HG02798 (cell line): ENCODE data around the gene ZNF148.

Source experiments
- ATAC-seq: cut with Tn5 transposase; IDR thresholded peaks from one replicate; pipeline ENCODE4 v1.9.1; 2021; ENCODE audit warnings: mild to moderate bottlenecking; ENCODE audit not compliant: unreplicated experiment, poor library complexity

ZNF148 gene

GRCh38 chr3:125194849-125195601 lies 180.1 kb downstream of the ZNF148 start:
- no peak for ATAC-seq

- ATAC-seq, result no peak
These were observed 180.9 kb downstream of the ZNF148 start for GRCh38 chr3:125194061-125194848.

- peak; percentile 71 for ATAC-seq
These were observed 182.7 kb downstream of the ZNF148 start for GRCh38 chr3:125192190-125193035.

GRCh38 chr3:125191730-125192129 lies 183.4 kb downstream of the ZNF148 start:
- ATAC-seq, result no peak

DNA sequence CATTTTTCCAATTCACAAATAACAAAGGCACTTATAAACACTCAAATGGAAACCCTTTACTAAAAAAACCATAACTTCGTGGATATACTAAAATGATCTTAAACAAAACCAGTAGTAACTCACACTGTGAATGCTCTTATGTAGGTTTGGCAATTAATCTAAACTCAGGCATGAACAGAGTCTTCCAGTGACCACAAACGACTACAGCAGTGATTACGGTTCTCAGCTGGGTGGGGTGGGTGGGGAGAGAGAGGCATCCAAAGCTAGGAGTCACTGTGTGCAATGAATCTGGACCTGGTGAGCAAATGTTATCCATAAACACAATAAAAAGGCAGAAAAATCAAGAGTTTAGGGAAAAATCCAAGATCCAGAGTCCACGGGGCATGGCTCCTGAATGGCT lies 183.9 kb downstream of the ZNF148 start:
- ATAC-seq, result no peak

DNA sequence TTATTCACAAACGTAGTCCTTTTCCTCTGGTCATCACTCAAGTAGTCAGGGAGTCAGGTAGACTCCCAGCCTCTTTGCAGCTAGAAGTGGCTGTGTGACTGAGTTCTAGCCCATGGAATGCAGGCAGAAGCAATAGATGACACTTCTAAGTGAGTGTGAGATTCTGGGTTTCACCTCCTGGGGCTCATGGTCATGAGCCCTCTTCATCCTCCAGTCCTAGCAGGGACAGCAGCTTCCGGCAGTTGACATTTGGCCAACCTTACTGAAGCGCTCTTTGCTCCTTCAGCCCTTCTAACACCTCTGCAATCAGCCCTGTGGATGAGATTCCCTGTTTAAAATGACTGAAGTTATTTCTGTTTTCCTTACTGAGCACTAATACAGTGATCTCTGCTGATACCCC lies 184.3 kb downstream of the ZNF148 start:
- no peak for ATAC-seq

DNA sequence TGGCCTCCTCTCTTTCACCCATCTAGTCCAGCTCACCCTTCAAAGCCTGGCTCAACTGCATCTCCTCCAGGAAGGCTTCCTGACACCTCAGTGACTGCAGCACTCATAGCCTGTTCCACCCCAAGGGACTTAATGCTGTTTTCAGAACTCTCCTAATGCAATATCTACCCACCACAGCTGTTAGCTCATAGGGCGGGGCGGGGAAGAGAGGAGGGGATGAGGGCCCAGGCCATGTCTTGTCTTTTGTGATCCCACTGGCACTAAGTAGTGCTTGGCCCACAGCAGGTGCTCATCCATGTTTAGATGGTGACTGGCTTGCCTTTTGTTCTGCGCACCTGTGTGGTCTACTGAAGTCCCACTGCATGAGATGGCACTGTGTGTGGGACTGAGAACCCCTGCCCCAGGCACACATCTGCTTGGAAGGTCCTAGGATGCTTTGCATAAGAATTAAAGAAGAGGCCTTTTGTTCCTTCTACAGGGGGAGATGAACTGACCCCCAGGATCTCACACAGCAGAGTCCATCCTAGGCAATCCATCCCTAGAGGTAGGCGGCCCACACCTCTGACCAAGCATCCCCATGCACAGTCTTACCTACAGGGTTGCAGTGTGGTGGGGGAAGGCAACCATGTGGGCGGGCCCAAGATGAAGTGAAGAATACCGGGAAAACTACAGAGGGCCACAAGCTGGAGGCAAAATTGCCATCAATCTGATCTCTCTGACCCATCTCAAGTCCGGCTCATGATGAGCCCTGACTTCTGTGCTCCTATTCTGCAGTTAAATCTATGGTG lies 185.6 kb downstream of the ZNF148 start:
- no peak for ATAC-seq

- ATAC-seq, result no peak
These were observed 186.2 kb downstream of the ZNF148 start for GRCh38 chr3:125188955-125189354.

DNA sequence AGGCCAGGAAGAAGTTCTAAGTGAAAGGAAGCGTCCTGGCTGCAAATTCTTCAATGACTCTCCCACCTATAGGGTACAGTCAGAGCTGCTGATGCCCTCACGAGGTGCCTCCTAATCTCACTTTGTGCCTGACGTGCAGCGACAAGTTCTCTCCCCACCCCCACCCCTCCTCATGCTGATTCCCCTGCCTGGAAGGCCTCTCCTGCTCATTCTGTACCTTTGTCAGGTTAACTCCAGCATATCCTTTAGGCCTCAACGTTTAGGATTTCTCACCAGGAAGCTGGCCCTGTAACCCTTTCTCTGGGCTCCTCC lies 187.6 kb downstream of the ZNF148 start:
- no peak for ATAC-seq

DNA sequence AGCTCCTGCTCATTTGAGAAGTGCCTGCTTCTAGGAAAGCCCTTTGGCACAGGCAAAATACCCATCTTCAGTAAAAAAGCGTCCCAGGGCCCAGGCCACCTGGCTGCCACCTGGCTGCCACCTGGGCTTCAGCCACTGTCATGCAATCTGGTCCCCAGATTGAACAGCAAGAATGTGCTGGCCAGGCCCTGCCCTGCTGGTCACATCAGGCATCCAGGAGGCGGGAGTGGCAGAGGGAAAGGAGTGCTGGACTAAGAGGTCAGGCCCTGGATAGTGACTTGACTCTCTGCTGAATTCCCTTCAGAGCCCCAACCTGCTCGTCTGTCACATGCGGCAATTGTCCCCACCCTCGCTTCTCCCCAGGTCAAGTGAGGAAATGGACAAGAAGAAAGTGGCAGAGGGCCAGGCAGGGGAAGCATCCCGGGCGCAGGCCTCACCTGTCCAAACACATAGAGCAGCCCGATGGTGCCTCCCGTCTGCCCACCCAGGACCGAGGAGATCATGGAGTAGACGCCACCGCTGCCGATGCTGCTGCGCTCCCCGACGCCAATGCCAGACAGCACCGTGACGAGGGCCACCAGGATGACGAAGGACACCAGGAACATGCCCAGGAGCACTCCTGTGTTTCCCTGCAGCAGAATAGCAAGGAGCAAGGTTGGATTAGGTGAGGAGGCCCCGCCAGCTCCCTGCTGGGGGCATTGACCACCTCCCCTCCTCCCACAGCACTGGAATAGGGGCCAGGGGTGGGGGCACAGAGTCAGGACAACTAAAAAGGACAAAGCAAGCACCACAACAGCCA lies 188.1 kb downstream of the ZNF148 start:
- peak; percentile 9 for ATAC-seq

DNA sequence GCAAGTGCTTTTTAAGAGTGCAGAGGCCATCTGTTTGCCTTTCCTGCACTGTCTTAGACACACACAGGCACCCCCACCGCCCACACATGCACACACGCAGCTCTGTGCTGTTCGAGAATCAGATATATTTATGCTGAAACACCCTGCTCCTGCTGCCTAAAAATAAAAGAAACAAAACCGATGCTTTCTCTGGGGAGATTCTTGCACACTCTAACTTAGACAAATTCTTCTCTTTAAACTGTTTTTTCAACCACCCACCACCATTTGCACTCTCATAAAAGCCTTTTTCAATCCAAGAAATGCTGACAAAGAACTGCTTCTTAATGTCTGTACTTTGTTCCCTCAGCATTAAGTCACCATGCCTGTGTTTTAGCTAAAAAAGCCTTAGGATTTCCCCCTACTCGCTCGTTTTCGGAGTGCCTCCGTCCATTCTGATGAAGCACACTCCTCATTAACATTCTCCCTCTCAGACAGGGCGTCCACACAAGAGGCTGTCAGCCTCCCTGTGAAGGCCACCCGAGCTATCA lies 188.8 kb downstream of the ZNF148 start:
- peak; percentile 87 for ATAC-seq

DNA sequence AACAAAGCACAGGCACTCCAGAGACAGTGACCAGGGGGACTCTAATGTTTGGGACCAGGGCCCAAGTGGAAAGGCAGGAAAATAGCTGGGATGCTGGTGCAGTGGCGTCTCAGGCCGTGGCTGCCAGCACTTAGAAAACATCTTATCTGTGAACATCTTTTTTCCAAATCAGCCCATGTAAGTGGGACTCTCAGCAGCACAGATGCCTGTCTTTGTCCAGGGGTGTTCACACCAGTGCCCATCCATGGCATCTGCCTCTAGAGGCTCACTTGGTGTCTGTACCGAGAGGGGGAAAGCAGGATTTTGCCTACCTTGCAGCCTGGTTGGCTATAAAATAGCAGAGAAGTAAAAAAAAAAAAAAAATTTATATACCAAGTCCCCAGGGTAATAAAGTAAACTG lies 189.3 kb downstream of the ZNF148 start:
- peak; percentile 14 for ATAC-seq

DNA sequence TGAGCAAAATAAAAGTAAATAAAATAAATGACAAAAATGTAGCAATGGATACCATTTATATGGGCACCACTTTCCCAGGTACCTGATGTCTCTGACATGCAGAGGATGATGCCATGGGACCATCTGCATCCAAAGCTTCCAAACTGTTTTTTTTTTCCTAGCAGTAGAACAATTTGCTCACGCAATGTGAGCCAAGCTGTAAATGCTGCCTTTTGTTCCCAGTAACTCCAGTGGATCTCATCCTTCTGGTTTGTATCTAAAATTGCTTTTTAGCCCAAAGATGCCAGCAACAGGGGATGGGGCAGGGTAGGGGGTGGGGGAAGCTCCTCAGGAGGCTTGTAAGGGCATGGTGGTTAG lies 195.3 kb downstream of the ZNF148 start:
- ATAC-seq, result no peak

DNA sequence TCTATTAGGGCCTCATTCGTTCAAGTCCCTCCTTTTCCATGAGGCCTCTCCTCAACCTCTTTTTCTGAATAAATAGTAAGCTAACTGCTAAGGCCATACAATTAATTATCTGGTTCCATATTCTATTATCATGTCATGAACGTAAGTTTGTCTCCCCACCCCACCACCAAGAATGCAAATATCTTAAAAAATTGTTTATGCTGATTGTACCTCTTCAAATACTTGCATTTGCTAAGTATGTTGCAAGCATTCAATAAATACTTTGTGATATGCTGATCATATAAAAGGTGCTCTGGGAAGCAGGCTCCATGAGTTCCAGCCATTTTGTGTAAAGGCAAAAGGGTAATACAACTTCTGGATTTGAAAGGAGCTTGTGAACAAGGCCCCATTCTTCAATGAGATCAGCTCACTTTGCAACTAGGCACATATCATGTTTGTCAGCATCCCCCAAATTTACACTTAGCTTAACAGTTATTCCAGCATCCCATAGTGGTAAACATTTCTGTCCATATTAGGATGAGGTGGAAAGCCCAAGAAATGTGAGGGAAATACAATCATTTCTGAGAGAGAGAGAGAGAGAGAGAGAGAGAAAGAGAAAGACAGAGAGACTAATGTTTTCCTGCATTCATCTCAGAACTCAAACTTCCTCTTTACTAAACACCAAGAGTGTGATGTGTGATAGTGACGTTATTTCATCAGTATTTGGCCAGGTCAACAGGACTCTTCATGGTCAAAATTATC lies 195.8 kb downstream of the ZNF148 start:
- no peak for ATAC-seq

- ATAC-seq, result no peak
These were observed 197.4 kb downstream of the ZNF148 start for GRCh38 chr3:125177746-125178145.
